Sigmoid colon (tissue), 7 donors: ENCODE measurements around the gene C1orf56. TPM values are rescaled to one million over a fixed set of nuclear protein-coding genes. Genes with fewer than 3 reads are reported as not detected.

Experiments used
- DNase-seq: peaks from one replicate; pipeline ENCODE4 v3.0.0-alpha.2; 2019
- H3K27ac ChIP-seq, 4 donors: fragments of 200-600 bp; sonication (generic); one replicate each; pipeline ENCODE4 v1.5.1; 2016 to 2019; ENCODE audit warnings: mild to moderate bottlenecking in 1 of 4
- H3K27me3 ChIP-seq, 3 donors: fragments of 200-600 bp; sonication (generic); one replicate each; pipeline ENCODE4 v1.5.1; 2019; ENCODE audit warnings: mild to moderate bottlenecking in 1 of 3
- H3K36me3 ChIP-seq, 4 donors: fragments of 200-600 bp; sonication (generic); one replicate each; pipeline ENCODE4 v1.5.1; 2016 to 2019
- H3K4me1 ChIP-seq, 4 donors: fragments of 200-600 bp; sonication (generic); one replicate each; pipeline ENCODE4 v1.5.1; 2017 to 2019
- H3K4me3 ChIP-seq, 4 donors: fragments of 200-600 bp; sonication (generic); one replicate each; pipeline ENCODE4 v1.5.1; 2017 to 2019; ENCODE audit warnings: mild to moderate bottlenecking in 2 of 4, moderate library complexity in 1 of 4
- H3K9me3 ChIP-seq, 4 donors: fragments of 200-600 bp in 3 of 4; sonication (generic) in 3 of 4; one replicate each; pipeline versions ENCODE4 v1.5.1 to v1.6.1; 2013 to 2019
- CTCF ChIP-seq, 4 experiments: fragments of 450-650 bp in 3 of 4; fragments of 200-600 bp in 1 of 4; IDR thresholded peaks; one replicate each; pipeline ENCODE4 v1.5.1; 2016 to 2019; ENCODE audit warnings: antibody characterized with exemption in 4 of 4, mild to moderate bottlenecking in 3 of 4, moderate library complexity in 2 of 4
- EP300 ChIP-seq, 4 donors: sonication (generic); formaldehyde crosslinking; IDR thresholded peaks; one replicate each; pipeline ENCODE4 v1.6.1; 2017; ENCODE audit warnings: antibody characterized with exemption in 4 of 4
- POLR2A ChIP-seq, 2 donors: fragments of 450-650 bp; IDR thresholded peaks; one replicate each; pipeline ENCODE4 v1.6.1; 2016; ENCODE audit warnings: antibody characterized with exemption in 2 of 2, mild to moderate bottlenecking in 2 of 2, moderate library complexity in 2 of 2
- POLR2AphosphoS5 ChIP-seq, 4 donors: sonication (generic); formaldehyde crosslinking; IDR thresholded peaks; one replicate each; pipeline ENCODE4 v1.6.1; 2017; ENCODE audit warnings: antibody characterized with exemption in 4 of 4
- WGBS, 2 donors: extraction: QIAGEN DNeasy Blood & Tissue Kit; methylation state at CpG; one replicate each; pipeline ENCODE4 v1.1.7; 2013; 5-methylcytosine and 5-hydroxymethylcytosine counted together
- intact Hi-C: fragments of 100-400 bp; cut with DNase I; formaldehyde crosslinking; loops from one replicate; pipeline ENCODE4 v1.15.1; 2023
- polyA plus RNA-seq, 3 donors: library from polyadenylated mRNA; stranded (reverse); fragments of 200-250 nt; gene quantifications; one replicate each; pipeline ENCODE4 v1.2.3, GENCODE V29; 2013
- total RNA-seq, 4 donors: library from RNA; depleted of rRNA; stranded (reverse); fragments of >200 nt; gene quantifications; one replicate each; pipeline ENCODE4 v1.1.0, GENCODE V29; 2016
- donor health status: healthy with polysubstance abuse.
- donor health status: Bipolar disorder and iron deficiency.
- donor health status: healthy.

The C1orf56 gene
- total and polyA plus RNA-seq, 7 donors = 0.46 to 7.8 (median 4.1) TPM

- DNase-seq = no peak
- 28 to 41% methylated on average over 3 of the region's 3 CpGs for WGBS, 2 donors
- Histone ChIP-seq H3K36me3 (peaks cover 14 to 31% (median 22%) of the 10 kb centered on the region in 4 donors), H3K9me3 (no peaks in the 10 kb centered on the region), H3K27me3 (no peaks in the 10 kb centered on the region), H3K4me1 (peaks cover 0 to 29% (median 18%) of the 10 kb centered on the region in 4 donors), H3K4me3 (peak overlapping the region; percentile 50 to 87 (median 70)), H3K27ac (peak overlapping the region; percentile 89 to 96 (median 92))
- TF ChIP-seq CTCF (IDR thresholded peaks at IDR 0.05) (peak in 3 of 4 experiments; percentile 42 to 57 (median 47)), POLR2A (IDR thresholded peaks at IDR 0.05) (no peak)
- intact Hi-C loops = loop anchor here (5.0 kb wide), 1 partner anchor 71 kb away; no protein-coding TSS in a partner anchor
These were observed 1.1 kb downstream of the C1orf56 start for GRCh38 chr1:151048645-151049032.

- DNase-seq = no peak
- Histone ChIP-seq H3K9me3 (no peaks in the 10 kb centered on the region), H3K4me1 (peaks cover 0 to 29% (median 18%) of the 10 kb centered on the region in 4 donors), H3K36me3 (peaks cover 22 to 40% (median 30%) of the 10 kb centered on the region in 4 donors), H3K27ac (peak overlapping the region in 1 of 4 donors; percentile 21), H3K27me3 (no peaks in the 10 kb centered on the region), H3K4me3 (no peak overlapping the region)
- intact Hi-C loops = loop anchor here (5.0 kb wide), 1 partner anchor 72 kb away; no protein-coding TSS in a partner anchor
- 93 to 94% methylated on average over 5 of the region's 5 CpGs for WGBS, 2 donors
- TF ChIP-seq EP300 (IDR thresholded peaks at IDR 0.05) = no peak
- peak in 2 of 4 donors; percentile 18 to 23 for TF ChIP-seq POLR2AphosphoS5 (IDR thresholded peaks at IDR 0.05)
These were observed 1.9 kb downstream of the C1orf56 start for GRCh38 chr1:151049458-151049857.

GRCh38 chr1:151050051-151050688 is 2.6 kb downstream of the C1orf56 start:
- Histone ChIP-seq H3K9me3 (no peaks in the 10 kb centered on the region), H3K27me3 (no peaks in the 10 kb centered on the region), H3K4me1 (peaks cover 0 to 29% (median 19%) of the 10 kb centered on the region in 4 donors), H3K27ac (peak overlapping the region in 1 of 4 donors; percentile 21), H3K36me3 (peaks cover 28 to 47% (median 37%) of the 10 kb centered on the region in 4 donors), H3K4me3 (no peak overlapping the region)
- intact Hi-C loops = no loop called here
- no peak for DNase-seq
- 90 to 94% methylated on average over 2 of the region's 2 CpGs for WGBS, 2 donors
- TF ChIP-seq POLR2AphosphoS5 (IDR thresholded peaks at IDR 0.05) = no peak
- TF ChIP-seq EP300 (IDR thresholded peaks at IDR 0.05) = no peak
- TF ChIP-seq POLR2A (IDR thresholded peaks at IDR 0.05) = no peak
- no peak for TF ChIP-seq CTCF (IDR thresholded peaks at IDR 0.05)

- Histone ChIP-seq H3K4me1 (peaks cover 0 to 42% (median 30%) of the 10 kb centered on the region in 4 donors), H3K4me3 (no peak overlapping the region), H3K27ac (peak overlapping the region in 1 of 4 donors; percentile 2), H3K9me3 (no peaks in the 10 kb centered on the region), H3K27me3 (no peaks in the 10 kb centered on the region), H3K36me3 (peaks cover 35 to 57% (median 43%) of the 10 kb centered on the region in 4 donors)
- 54 to 70% methylated on average over 2 of the region's 2 CpGs for WGBS, 2 donors
- no peak for DNase-seq
- intact Hi-C loops = no loop called here
- TF ChIP-seq POLR2AphosphoS5 (IDR thresholded peaks at IDR 0.05) = no peak
- no peak for TF ChIP-seq EP300 (IDR thresholded peaks at IDR 0.05)
- no peak for TF ChIP-seq CTCF (IDR thresholded peaks at IDR 0.05)
- TF ChIP-seq POLR2A (IDR thresholded peaks at IDR 0.05) = no peak
These were observed 3.9 kb downstream of the C1orf56 start for GRCh38 chr1:151051356-151052009.

GRCh38 chr1:151054971-151055547 is 7.5 kb downstream of the C1orf56 start:
- DNase-seq = no peak
- intact Hi-C loops = no loop called here
- peak overlapping the region; percentile 39 to 97 (median 92) for H3K27ac ChIP-seq
- H3K27me3 ChIP-seq = no peaks in the 10 kb centered on the region
- H3K4me3 ChIP-seq = no peak overlapping the region
- H3K36me3 ChIP-seq = peaks cover 35 to 57% (median 43%) of the 10 kb centered on the region in 4 donors
- no peak for TF ChIP-seq CTCF (IDR thresholded peaks at IDR 0.05)
- TF ChIP-seq POLR2A (IDR thresholded peaks at IDR 0.05) = no peak
- TF ChIP-seq EP300 (IDR thresholded peaks at IDR 0.05) = no peak
- TF ChIP-seq POLR2AphosphoS5 (IDR thresholded peaks at IDR 0.05) = no peak
- WGBS, 2 donors = 93 to 94% methylated on average over 4 of the region's 4 CpGs
- no peaks in the 10 kb centered on the region for H3K9me3 ChIP-seq
- H3K4me1 ChIP-seq = peaks cover 0 to 37% (median 35%) of the 10 kb centered on the region in 4 donors
